HCT116 (cell line): ENCODE data around the gene MAP3K4.

ENCODE experiments used
- CTCF ChIP-seq, 3 experiments: fragments of 200-600 bp in 1 of 3; sonication (generic) in 1 of 3; IDR thresholded peaks in 2 of 3; conservative IDR thresholded peaks in 1 of 3; 2 replicates each; pipeline ENCODE4 v1.5.1; 2012 to 2017; ENCODE audit warnings: low read depth in 2 of 3, low read length in 2 of 3, antibody characterized with exemption in 1 of 3, borderline replicate concordance in 1 of 3, control low read depth in 1 of 3, mild to moderate bottlenecking in 1 of 3, mixed read lengths in 1 of 3, mixed run types in 1 of 3, moderate library complexity in 1 of 3; ENCODE audit not compliant: insufficient read depth in 1 of 3
- EZH2phosphoT487 ChIP-seq: fragments of 200-600 bp; IDR thresholded peaks from 2 replicates; pipeline ENCODE4 v1.6.1; 2018; ENCODE audit warnings: antibody characterized with exemption, borderline replicate concordance
- JUND ChIP-seq: IDR thresholded peaks from 2 replicates; pipeline ENCODE4 v1.6.1; 2012
- MAX ChIP-seq: IDR thresholded peaks from 2 replicates; pipeline ENCODE4 v1.6.1; 2012
- POLR2A ChIP-seq: IDR thresholded peaks from 2 replicates; pipeline ENCODE4 v1.7.0; 2011; ENCODE audit warnings: borderline replicate concordance; ENCODE audit not compliant: insufficient read depth, insufficient read length; ENCODE audit errors: extremely low read depth
- POLR2AphosphoS5 ChIP-seq: IDR thresholded peaks from 2 replicates; pipeline ENCODE4 v1.6.1; 2011; ENCODE audit warnings: mild to moderate bottlenecking, low read depth, low read length, moderate library complexity
- REST ChIP-seq: IDR thresholded peaks from 2 replicates; pipeline ENCODE4 v1.6.1; 2012; ENCODE audit warnings: low read depth
- SRF ChIP-seq: IDR thresholded peaks from 2 replicates; pipeline ENCODE4 v1.6.1; 2012; ENCODE audit warnings: low read depth
- ZBTB33 ChIP-seq: IDR thresholded peaks from 2 replicates; pipeline ENCODE4 v1.6.1; 2011; ENCODE audit warnings: mild to moderate bottlenecking, low read length, moderate library complexity; ENCODE audit not compliant: insufficient replicate concordance; ENCODE audit errors: extremely low read depth
- ZFX ChIP-seq: fragments of 450-650 bp; IDR thresholded peaks from 2 replicates; pipeline ENCODE4 v1.6.1; 2017
- ZNF274 ChIP-seq: fragments of 200-500 bp; sonication (Bioruptor generic); IDR thresholded peaks from 2 replicates; pipeline ENCODE4 v1.6.1; 2014; ENCODE audit warnings: mild to moderate bottlenecking, low read depth, low read length, inconsistent platforms

- no peak for TF ChIP-seq POLR2A
- no peak for TF ChIP-seq CTCF (IDR thresholded peaks at IDR 0.05 in 2 of 3, conservative IDR thresholded peaks at IDR 0.05 in 1 of 3; ENCODE audit: borderline replicate concordance in 1 of 3, insufficient read depth in 1 of 3, low read depth in 2 of 3, low read length in 2 of 3)
- TF ChIP-seq EZH2phosphoT487, result no peak
- no peak for TF ChIP-seq REST
- TF ChIP-seq ZFX, result no peak
- TF ChIP-seq POLR2AphosphoS5, result no peak
- TF ChIP-seq SRF, result no peak
- no peak for TF ChIP-seq MAX
- TF ChIP-seq JUND, result no peak
- no peak for TF ChIP-seq ZNF274
- TF ChIP-seq ZBTB33, result no peak
Observed at GRCh38 chr6:161033667-161034066, 42.1 kb downstream of the MAP3K4 start.
